Vagina (tissue), 2 donors: ENCODE data around the gene LDLRAD4. TPM values are rescaled to one million over a fixed set of nuclear protein-coding genes. Genes with fewer than 3 reads are reported as not detected.

Experiments
- DNase-seq, 2 donors: peaks; one replicate each; pipeline ENCODE4 v3.0.0-alpha.2; 2017; ENCODE audit errors: extremely low spot score in 2 of 2
- H3K27ac ChIP-seq: fragments of 200-600 bp; sonication (generic); one replicate; pipeline ENCODE4 v1.5.1; 2019
- H3K27me3 ChIP-seq: fragments of 200-600 bp; sonication (generic); one replicate; pipeline ENCODE4 v1.5.1; 2019
- H3K36me3 ChIP-seq, 2 donors: fragments of 200-600 bp; sonication (generic); one replicate each; pipeline ENCODE4 v1.5.1; 2017 to 2019
- H3K4me1 ChIP-seq: fragments of 200-600 bp; sonication (generic); one replicate; pipeline ENCODE4 v1.5.1; 2019
- H3K4me3 ChIP-seq, 2 donors: fragments of 200-600 bp; sonication (generic); 1 replicate in 1 of 2; 2 replicates in 1 of 2; pipeline ENCODE4 v1.5.1; 2016 to 2019
- H3K9me3 ChIP-seq: fragments of 200-600 bp; sonication (generic); one replicate; pipeline ENCODE4 v1.5.1; 2019
- POLR2A ChIP-seq, 2 donors: fragments of 450-650 bp; IDR thresholded peaks; one replicate each; pipeline ENCODE4 v1.6.1; 2017; ENCODE audit warnings: antibody characterized with exemption in 2 of 2, mild to moderate bottlenecking in 2 of 2, moderate library complexity in 2 of 2
- POLR2AphosphoS5 ChIP-seq, 2 donors: sonication (generic); formaldehyde crosslinking; IDR thresholded peaks; one replicate each; pipeline ENCODE4 v1.9.0; 2017; ENCODE audit warnings: antibody characterized with exemption in 2 of 2, mild to moderate bottlenecking in 2 of 2, low read depth in 1 of 2; ENCODE audit not compliant: insufficient read depth in 1 of 2
- intact Hi-C: fragments of 100-400 bp; cut with DNase I; formaldehyde crosslinking; loops from one replicate; pipeline ENCODE4 v1.15.1; 2023
- total RNA-seq: library from RNA; depleted of rRNA; stranded (reverse); fragments of >200 nt; gene quantifications from one replicate; pipeline ENCODE4 v1.2.3, GENCODE V29; 2016
- TF ChIP-seq, protein P1 (sequence below), 3 experiments: fragments of 450-650 bp in 2 of 3; fragments of 200-600 bp in 1 of 3; sonication (generic) in 1 of 3; IDR thresholded peaks; one replicate each; pipeline ENCODE4 v1.5.1; 2017 to 2019; ENCODE audit warnings: antibody characterized with exemption in 3 of 3, mild to moderate bottlenecking in 2 of 3, moderate library complexity in 2 of 3

Gene LDLRAD4
- total RNA-seq, 1 donor from 2014 or later: 24.3 TPM

DNA sequence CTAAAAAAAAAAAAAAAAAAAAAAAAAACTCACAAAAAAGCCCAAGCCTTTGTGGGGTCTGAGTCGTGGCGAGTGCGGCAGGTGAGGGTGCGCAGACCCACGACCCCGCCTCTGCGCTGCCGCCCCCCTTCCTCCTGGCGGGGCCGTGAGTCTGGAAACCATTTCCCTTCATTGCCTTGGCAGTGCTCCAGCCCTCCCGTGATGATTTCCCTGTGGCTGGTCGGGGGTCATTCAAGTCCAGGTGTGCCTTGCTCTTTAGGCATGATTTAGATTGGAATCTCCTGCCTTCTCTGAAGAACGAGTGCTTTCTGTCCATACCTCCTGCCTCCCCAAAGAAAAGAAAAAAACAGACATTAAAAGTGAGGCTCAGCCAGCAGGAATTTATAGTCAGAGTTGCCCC lies 346.0 kb downstream of the LDLRAD4 start:
- Histone ChIP-seq H3K27me3 (no peaks in the 10 kb centered on the region), H3K36me3 (no peaks in the 10 kb centered on the region), H3K4me1 (peaks cover 45% of the 10 kb centered on the region), H3K9me3 (no peaks in the 10 kb centered on the region), H3K4me3 (no peak overlapping the region), H3K27ac (no peak overlapping the region)
- no peak for TF ChIP-seq POLR2A (IDR thresholded peaks at IDR 0.05)
- TF ChIP-seq, protein P1, sequence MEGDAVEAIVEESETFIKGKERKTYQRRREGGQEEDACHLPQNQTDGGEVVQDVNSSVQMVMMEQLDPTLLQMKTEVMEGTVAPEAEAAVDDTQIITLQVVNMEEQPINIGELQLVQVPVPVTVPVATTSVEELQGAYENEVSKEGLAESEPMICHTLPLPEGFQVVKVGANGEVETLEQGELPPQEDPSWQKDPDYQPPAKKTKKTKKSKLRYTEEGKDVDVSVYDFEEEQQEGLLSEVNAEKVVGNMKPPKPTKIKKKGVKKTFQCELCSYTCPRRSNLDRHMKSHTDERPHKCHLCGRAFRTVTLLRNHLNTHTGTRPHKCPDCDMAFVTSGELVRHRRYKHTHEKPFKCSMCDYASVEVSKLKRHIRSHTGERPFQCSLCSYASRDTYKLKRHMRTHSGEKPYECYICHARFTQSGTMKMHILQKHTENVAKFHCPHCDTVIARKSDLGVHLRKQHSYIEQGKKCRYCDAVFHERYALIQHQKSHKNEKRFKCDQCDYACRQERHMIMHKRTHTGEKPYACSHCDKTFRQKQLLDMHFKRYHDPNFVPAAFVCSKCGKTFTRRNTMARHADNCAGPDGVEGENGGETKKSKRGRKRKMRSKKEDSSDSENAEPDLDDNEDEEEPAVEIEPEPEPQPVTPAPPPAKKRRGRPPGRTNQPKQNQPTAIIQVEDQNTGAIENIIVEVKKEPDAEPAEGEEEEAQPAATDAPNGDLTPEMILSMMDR (IDR thresholded peaks at IDR 0.05): no peak
- TF ChIP-seq POLR2AphosphoS5 (IDR thresholded peaks at IDR 0.05; ENCODE audit: insufficient read depth in 1 of 2, low read depth in 1 of 2): no peak
- no peak for DNase-seq
- intact Hi-C loops: no loop called here

DNA sequence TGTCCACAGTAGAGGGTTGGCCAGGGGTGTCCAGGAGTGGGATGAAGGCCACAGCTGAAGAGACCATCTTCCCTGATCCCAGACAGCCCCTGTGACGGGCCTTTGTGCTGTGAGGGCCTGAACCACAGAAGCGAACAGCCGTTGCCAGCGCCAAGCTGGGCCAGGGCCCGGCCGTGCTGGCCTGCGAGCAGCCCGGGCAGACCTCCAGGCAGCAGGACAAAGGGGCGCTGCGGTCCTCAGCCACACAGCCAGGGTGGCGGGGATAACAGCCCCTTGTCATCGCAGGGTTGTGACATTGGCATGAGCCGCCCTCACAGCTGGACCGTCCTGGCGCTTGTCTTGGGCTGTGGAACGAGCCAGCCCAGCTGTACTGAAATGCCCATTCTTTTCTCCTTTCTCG lies 346.7 kb downstream of the LDLRAD4 start:
- DNase-seq: no peak
- intact Hi-C loops: no loop called here
- no peak for TF ChIP-seq POLR2AphosphoS5 (IDR thresholded peaks at IDR 0.05; ENCODE audit: insufficient read depth in 1 of 2, low read depth in 1 of 2)
- TF ChIP-seq, protein P1 (IDR thresholded peaks at IDR 0.05): no peak
- no peak for TF ChIP-seq POLR2A (IDR thresholded peaks at IDR 0.05)
- Histone ChIP-seq H3K4me1 (peaks cover 45% of the 10 kb centered on the region), H3K4me3 (no peak overlapping the region), H3K36me3 (no peaks in the 10 kb centered on the region), H3K27ac (no peak overlapping the region), H3K27me3 (no peaks in the 10 kb centered on the region), H3K9me3 (no peaks in the 10 kb centered on the region)

DNA sequence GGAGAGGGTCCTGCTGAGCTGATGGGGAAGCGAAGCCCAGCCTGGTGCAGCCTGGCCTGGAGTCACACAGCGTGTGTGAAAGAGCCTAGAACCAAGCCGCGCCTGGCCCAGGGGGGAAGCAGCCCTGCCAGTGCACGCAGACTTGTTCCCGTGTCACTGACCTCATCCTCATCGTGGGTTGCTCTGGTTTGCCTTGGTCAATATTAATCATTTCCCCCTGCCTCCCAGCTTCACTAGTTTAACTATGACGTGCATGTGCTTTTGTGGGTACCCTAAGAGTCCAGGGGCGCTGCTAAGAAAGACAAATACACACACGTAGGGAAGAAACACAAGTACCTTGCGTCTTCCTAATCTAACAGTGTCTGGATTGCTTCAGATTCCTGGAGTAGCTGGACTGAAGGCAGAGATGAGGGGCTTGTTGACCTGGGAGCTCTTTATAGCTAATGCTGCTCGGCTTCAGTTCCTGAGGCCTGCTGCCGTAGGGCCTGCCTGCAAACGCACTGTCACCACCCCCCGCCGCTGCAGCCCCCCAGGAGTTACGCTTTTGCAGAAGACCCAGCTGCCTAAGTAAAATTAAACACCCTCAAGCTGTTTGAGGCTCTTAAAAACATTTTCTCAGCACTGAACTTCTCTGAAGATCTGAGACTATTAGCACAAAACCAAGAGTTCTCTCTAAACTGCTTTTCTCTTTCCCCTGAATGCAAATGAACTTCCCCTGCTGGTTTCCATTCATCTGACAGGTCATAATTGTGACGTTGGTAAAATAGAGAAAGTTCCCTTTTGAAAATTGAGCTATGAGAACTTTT lies 348.6 kb downstream of the LDLRAD4 start:
- no peak for DNase-seq
- H3K27ac ChIP-seq: peak overlapping the region; percentile 76
- H3K4me3 ChIP-seq: no peak overlapping the region
- TF ChIP-seq, protein P1 (IDR thresholded peaks at IDR 0.05): no peak
- TF ChIP-seq POLR2AphosphoS5 (IDR thresholded peaks at IDR 0.05; ENCODE audit: insufficient read depth in 1 of 2, low read depth in 1 of 2) (no peak), POLR2A (IDR thresholded peaks at IDR 0.05) (no peak)
- peaks cover 45% of the 10 kb centered on the region for H3K4me1 ChIP-seq
- H3K36me3 ChIP-seq: no peaks in the 10 kb centered on the region
- intact Hi-C loops: no loop called here
- H3K9me3 ChIP-seq: no peaks in the 10 kb centered on the region
- H3K27me3 ChIP-seq: no peaks in the 10 kb centered on the region

DNA sequence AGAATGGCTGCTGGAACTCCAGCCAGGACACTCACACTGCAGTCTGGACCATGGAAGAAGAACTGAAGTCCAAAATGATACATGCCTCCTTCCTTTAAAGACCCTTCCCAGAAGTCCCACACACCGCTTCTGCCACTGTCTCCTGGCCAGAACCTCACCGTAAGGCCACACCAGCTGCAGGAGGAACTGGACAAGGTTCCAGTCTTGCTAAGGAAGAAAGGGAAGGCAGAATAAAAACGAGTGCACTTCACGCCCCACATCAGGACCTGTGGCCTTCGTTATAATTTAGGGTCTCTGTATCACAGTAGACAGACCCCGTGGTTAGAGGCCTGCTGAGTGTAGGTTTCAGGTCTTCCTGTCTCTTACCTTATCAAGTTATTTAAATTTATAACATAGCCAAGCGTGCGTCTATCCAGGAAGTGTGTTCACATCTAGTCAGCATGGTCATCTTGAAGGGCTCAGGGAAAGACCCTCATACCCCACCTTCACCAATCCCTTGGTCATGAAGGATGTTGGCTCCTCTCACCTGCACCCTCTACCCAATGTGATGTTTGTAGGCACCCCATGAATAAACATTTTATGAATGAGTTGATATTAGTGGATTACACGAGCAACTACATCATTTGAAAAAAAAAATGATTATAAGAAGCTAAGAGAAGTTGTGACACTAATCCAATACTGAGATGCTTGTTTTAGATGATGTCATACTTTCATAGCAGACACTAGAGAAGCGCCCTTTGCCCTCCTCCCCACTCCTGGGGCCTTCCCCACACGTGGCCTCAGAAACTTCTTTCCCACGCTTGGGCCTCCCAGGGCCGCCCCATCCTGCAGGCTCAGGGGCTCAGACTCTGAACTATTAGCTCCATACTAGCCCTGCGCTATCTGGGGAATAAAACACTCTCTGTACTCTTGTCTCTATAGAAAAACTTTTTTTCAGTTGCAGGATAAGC lies 350.2 kb downstream of the LDLRAD4 start:
- no peaks in the 10 kb centered on the region for H3K9me3 ChIP-seq
- intact Hi-C loops: no loop called here
- H3K4me1 ChIP-seq: peaks cover 45% of the 10 kb centered on the region
- no peaks in the 10 kb centered on the region for H3K36me3 ChIP-seq
- H3K4me3 ChIP-seq: no peak overlapping the region
- peak overlapping the region; percentile 76 for H3K27ac ChIP-seq
- no peak for DNase-seq
- TF ChIP-seq POLR2A (IDR thresholded peaks at IDR 0.05) (no peak), POLR2AphosphoS5 (IDR thresholded peaks at IDR 0.05; ENCODE audit: insufficient read depth in 1 of 2, low read depth in 1 of 2) (no peak)
- TF ChIP-seq, protein P1 (IDR thresholded peaks at IDR 0.05): no peak
- H3K27me3 ChIP-seq: no peaks in the 10 kb centered on the region
